BE2C (cell line): ENCODE results near the gene NOP9.

Experiments used
- DNase-seq: peaks from one replicate; pipeline ENCODE4 v3.0.0-alpha.2; 2020
- H3K27me3 ChIP-seq: fragments of 250-450 bp; sonication (Bioruptor Pico); 2 replicates; pipeline ENCODE4 v1.5.1; 2020; ENCODE audit warnings: mild to moderate bottlenecking
- H3K36me3 ChIP-seq: fragments of 250-450 bp; sonication (Bioruptor Pico); 2 replicates; pipeline ENCODE4 v1.5.1; 2020; ENCODE audit warnings: mild to moderate bottlenecking
- H3K4me1 ChIP-seq: fragments of 250-450 bp; sonication (Bioruptor Pico); 2 replicates; pipeline ENCODE4 v1.5.1; 2020
- H3K4me3 ChIP-seq: 2 replicates; pipeline ENCODE4 v1.5.1; 2011; ENCODE audit warnings: low read depth, low read length
- H3K9me3 ChIP-seq: fragments of 250-450 bp; sonication (Bioruptor Pico); 2 replicates; pipeline ENCODE4 v1.5.1; 2020
- CTCF ChIP-seq: IDR thresholded peaks from 2 replicates; pipeline ENCODE4 v1.5.1; 2012; ENCODE audit warnings: mild to moderate bottlenecking, low read depth, low read length

Gene NOP9

GRCh38 chr14:24254630-24255392, 44.8 kb upstream of the NOP9 start:
- Histone ChIP-seq H3K36me3 (no peaks in the 10 kb centered on the region), H3K4me3 (no peak overlapping the region), H3K27me3 (no peaks in the 10 kb centered on the region), H3K9me3 (no peaks in the 10 kb centered on the region), H3K4me1 (no peaks in the 10 kb centered on the region)
- no peak for DNase-seq
- TF ChIP-seq CTCF: no peak

- no peaks in the 10 kb centered on the region for H3K27me3 ChIP-seq
- DNase-seq: no peak
Observed at GRCh38 chr14:24255438-24255837, 44.2 kb upstream of the NOP9 start.

GRCh38 chr14:24255931-24256711, 43.5 kb upstream of the NOP9 start:
- H3K9me3 ChIP-seq: no peaks in the 10 kb centered on the region
- no peak for DNase-seq
- H3K27me3 ChIP-seq: no peaks in the 10 kb centered on the region
- H3K4me1 ChIP-seq: no peaks in the 10 kb centered on the region
- H3K36me3 ChIP-seq: no peaks in the 10 kb centered on the region
- no peak overlapping the region for H3K4me3 ChIP-seq
- TF ChIP-seq CTCF: no peak

More at GRCh38 chr14:24255438-24255837, 44.2 kb upstream of the NOP9 start:
- TF ChIP-seq CTCF: no peak
- no peak overlapping the region for H3K4me3 ChIP-seq
- H3K36me3 ChIP-seq: no peaks in the 10 kb centered on the region
- H3K9me3 ChIP-seq: no peaks in the 10 kb centered on the region
- H3K4me1 ChIP-seq: no peaks in the 10 kb centered on the region

GRCh38 chr14:24256960-24257359, 42.7 kb upstream of the NOP9 start:
- TF ChIP-seq CTCF: no peak
- Histone ChIP-seq H3K27me3 (no peaks in the 10 kb centered on the region), H3K4me3 (no peak overlapping the region), H3K36me3 (no peaks in the 10 kb centered on the region), H3K9me3 (no peaks in the 10 kb centered on the region), H3K4me1 (no peaks in the 10 kb centered on the region)
- no peak for DNase-seq

- no peak for TF ChIP-seq CTCF
- H3K36me3 ChIP-seq: no peaks in the 10 kb centered on the region
Observed at GRCh38 chr14:24258119-24258518, 41.5 kb upstream of the NOP9 start.

More at GRCh38 chr14:24258119-24258518, 41.5 kb upstream of the NOP9 start:
- Histone ChIP-seq H3K9me3 (no peaks in the 10 kb centered on the region), H3K4me1 (no peaks in the 10 kb centered on the region), H3K4me3 (no peak overlapping the region), H3K27me3 (no peaks in the 10 kb centered on the region)
- DNase-seq: no peak
